HUES64 (cell line): ENCODE data around the gene STYXL1.

Experiments used
- H3K27ac ChIP-seq: 2 replicates; pipeline ENCODE4 v1.7.0; 2013; ENCODE audit warnings: low read depth, low read length, inconsistent platforms
- H3K27me3 ChIP-seq: 2 replicates; pipeline ENCODE4 v1.6.1; 2013; ENCODE audit warnings: mild to moderate bottlenecking, low read length; ENCODE audit not compliant: insufficient read depth
- H3K36me3 ChIP-seq: 2 replicates; pipeline ENCODE4 v1.6.1; 2013; ENCODE audit warnings: mild to moderate bottlenecking, low read length; ENCODE audit not compliant: insufficient read depth
- H3K4me1 ChIP-seq: 2 replicates; pipeline ENCODE4 v1.6.1; 2013; ENCODE audit warnings: mild to moderate bottlenecking, low read length, moderate library complexity; ENCODE audit not compliant: insufficient read depth
- H3K4me3 ChIP-seq: 2 replicates; pipeline ENCODE4 v1.5.1; 2013; ENCODE audit warnings: mild to moderate bottlenecking, low read length, moderate library complexity
- H3K9ac ChIP-seq: 2 replicates; pipeline ENCODE4 v1.6.1; 2013; ENCODE audit warnings: mild to moderate bottlenecking, low read depth, low read length
- H3K9me3 ChIP-seq: 2 replicates; pipeline ENCODE4 v1.6.1; 2013; ENCODE audit warnings: low read depth, low read length; ENCODE audit not compliant: insufficient read depth
- WGBS: fragments of 150-250, 120-280 bp; methylation state at CpG from one replicate; pipeline ENCODE4 v1.1.7; 2013; ENCODE audit warnings: missing lambda C conversion rate; 5-methylcytosine and 5-hydroxymethylcytosine counted together

The STYXL1 gene

GRCh38 chr7:75983471-75984129 is 64.2 kb downstream of the STYXL1 start:
- H3K9ac ChIP-seq = no peak overlapping the region
- no peak overlapping the region for H3K4me3 ChIP-seq
- H3K27me3 ChIP-seq = no peaks in the 10 kb centered on the region
- peaks cover 88% of the 10 kb centered on the region for H3K36me3 ChIP-seq
- no peaks in the 10 kb centered on the region for H3K4me1 ChIP-seq
- 95% methylated on average over 26 of the region's 26 CpGs for WGBS
- H3K27ac ChIP-seq = no peak overlapping the region
- no peaks in the 10 kb centered on the region for H3K9me3 ChIP-seq

GRCh38 chr7:75982306-75983064 is 65.3 kb downstream of the STYXL1 start:
- H3K27ac ChIP-seq = no peak overlapping the region
- peaks cover 92% of the 10 kb centered on the region for H3K36me3 ChIP-seq
- H3K27me3 ChIP-seq = no peaks in the 10 kb centered on the region
- WGBS = 91% methylated on average over 22 of the region's 22 CpGs
- no peak overlapping the region for H3K4me3 ChIP-seq
- no peaks in the 10 kb centered on the region for H3K4me1 ChIP-seq
- no peaks in the 10 kb centered on the region for H3K9me3 ChIP-seq
- no peak overlapping the region for H3K9ac ChIP-seq

GRCh38 chr7:75981453-75982305 is 66.1 kb downstream of the STYXL1 start:
- Histone ChIP-seq H3K27me3 (no peaks in the 10 kb centered on the region), H3K36me3 (peaks cover 85% of the 10 kb centered on the region), H3K9ac (no peak overlapping the region), H3K4me1 (no peaks in the 10 kb centered on the region), H3K9me3 (no peaks in the 10 kb centered on the region), H3K4me3 (no peak overlapping the region), H3K27ac (no peak overlapping the region)
- 89% methylated on average over 38 of the region's 38 CpGs for WGBS

- Histone ChIP-seq H3K4me3 (no peak overlapping the region), H3K9me3 (no peaks in the 10 kb centered on the region), H3K27ac (no peak overlapping the region), H3K36me3 (peaks cover 79% of the 10 kb centered on the region), H3K27me3 (no peaks in the 10 kb centered on the region), H3K4me1 (no peaks in the 10 kb centered on the region), H3K9ac (no peak overlapping the region)
- 87% methylated on average over 12 of the region's 12 CpGs for WGBS
Observed at GRCh38 chr7:75981203-75981452, 66.7 kb downstream of the STYXL1 start.

GRCh38 chr7:75980430-75981202 is 67.2 kb downstream of the STYXL1 start:
- Histone ChIP-seq H3K36me3 (peaks cover 78% of the 10 kb centered on the region), H3K4me1 (no peaks in the 10 kb centered on the region), H3K27me3 (no peaks in the 10 kb centered on the region), H3K4me3 (no peak overlapping the region), H3K27ac (no peak overlapping the region), H3K9ac (no peak overlapping the region), H3K9me3 (no peaks in the 10 kb centered on the region)
- WGBS = 94% methylated on average over 29 of the region's 29 CpGs

- Histone ChIP-seq H3K9ac (no peak overlapping the region), H3K27ac (no peak overlapping the region), H3K9me3 (no peaks in the 10 kb centered on the region), H3K4me1 (no peaks in the 10 kb centered on the region), H3K27me3 (no peaks in the 10 kb centered on the region), H3K4me3 (no peak overlapping the region), H3K36me3 (peaks cover 73% of the 10 kb centered on the region)
- 93% methylated on average over 22 of the region's 22 CpGs for WGBS
Observed at GRCh38 chr7:75979759-75980429, 67.9 kb downstream of the STYXL1 start.

GRCh38 chr7:75977743-75978142 is 70.1 kb downstream of the STYXL1 start:
- WGBS = 86% methylated on average over 7 of the region's 8 CpGs
- no peaks in the 10 kb centered on the region for H3K27me3 ChIP-seq
- no peak overlapping the region for H3K4me3 ChIP-seq
- no peaks in the 10 kb centered on the region for H3K9me3 ChIP-seq
- no peaks in the 10 kb centered on the region for H3K4me1 ChIP-seq
- no peak overlapping the region for H3K9ac ChIP-seq
- H3K36me3 ChIP-seq = peaks cover 72% of the 10 kb centered on the region
- no peak overlapping the region for H3K27ac ChIP-seq

GRCh38 chr7:75971961-75972763 is 75.6 kb downstream of the STYXL1 start:
- H3K27ac ChIP-seq = no peak overlapping the region
- 91% methylated on average over 19 of the region's 19 CpGs for WGBS
- H3K9ac ChIP-seq = no peak overlapping the region
- H3K9me3 ChIP-seq = no peaks in the 10 kb centered on the region
- no peaks in the 10 kb centered on the region for H3K27me3 ChIP-seq
- H3K4me1 ChIP-seq = no peaks in the 10 kb centered on the region
- peaks cover 39% of the 10 kb centered on the region for H3K36me3 ChIP-seq
- H3K4me3 ChIP-seq = no peak overlapping the region

- no peak overlapping the region for H3K9ac ChIP-seq
- no peak overlapping the region for H3K4me3 ChIP-seq
Observed at GRCh38 chr7:75971309-75971960, 76.4 kb downstream of the STYXL1 start.

More at GRCh38 chr7:75971309-75971960, 76.4 kb downstream of the STYXL1 start:
- Histone ChIP-seq H3K36me3 (peaks cover 46% of the 10 kb centered on the region), H3K4me1 (no peaks in the 10 kb centered on the region), H3K9me3 (no peaks in the 10 kb centered on the region), H3K27ac (no peak overlapping the region), H3K27me3 (no peaks in the 10 kb centered on the region)
- WGBS = 91% methylated on average over 14 of the region's 14 CpGs
